Astrocyte of the cerebellum (primary cell): ENCODE data around the gene SYT7.

Experiments
- DNase-seq: peaks from one replicate; pipeline ENCODE4 v3.0.0-alpha.2; 2011; ENCODE audit warnings: low read depth
- H3K4me3 ChIP-seq: 2 replicates; pipeline ENCODE4 v1.5.1; 2011; ENCODE audit warnings: mild to moderate bottlenecking, low read depth, low read length, moderate library complexity
- CTCF ChIP-seq: IDR thresholded peaks from 2 replicates; pipeline ENCODE4 v1.5.1; 2012; ENCODE audit warnings: low read length, low read depth, moderate library complexity, mild to moderate bottlenecking; ENCODE audit errors: missing control alignments
- in situ Hi-C: cut with HindIII; loops from 2 replicates; pipeline ENCODE4 v1.10.0; 2017; ENCODE audit warnings: low sequenced_read_pairs

The SYT7 gene

GRCh38 chr11:61507962-61508861 is 72.7 kb downstream of the SYT7 start, which contains the start of gene LRRC10B:
Gene LRRC10B, plus strand, starts transcription at chr11:61508749. Its CDS starts 250 bp downstream, at chr11:61508999.
- no peak within 1 kb of the TSS for H3K4me3 ChIP-seq
- in situ Hi-C loops, result no loop called here
- DNase-seq, result no peak
- TF ChIP-seq CTCF, result no peak

GRCh38 chr11:61507012-61507768 is 73.7 kb downstream of the SYT7 start:
- TF ChIP-seq CTCF, result no peak
- no peak for DNase-seq
- in situ Hi-C loops, result no loop called here
- no peak overlapping the region for H3K4me3 ChIP-seq

DNA sequence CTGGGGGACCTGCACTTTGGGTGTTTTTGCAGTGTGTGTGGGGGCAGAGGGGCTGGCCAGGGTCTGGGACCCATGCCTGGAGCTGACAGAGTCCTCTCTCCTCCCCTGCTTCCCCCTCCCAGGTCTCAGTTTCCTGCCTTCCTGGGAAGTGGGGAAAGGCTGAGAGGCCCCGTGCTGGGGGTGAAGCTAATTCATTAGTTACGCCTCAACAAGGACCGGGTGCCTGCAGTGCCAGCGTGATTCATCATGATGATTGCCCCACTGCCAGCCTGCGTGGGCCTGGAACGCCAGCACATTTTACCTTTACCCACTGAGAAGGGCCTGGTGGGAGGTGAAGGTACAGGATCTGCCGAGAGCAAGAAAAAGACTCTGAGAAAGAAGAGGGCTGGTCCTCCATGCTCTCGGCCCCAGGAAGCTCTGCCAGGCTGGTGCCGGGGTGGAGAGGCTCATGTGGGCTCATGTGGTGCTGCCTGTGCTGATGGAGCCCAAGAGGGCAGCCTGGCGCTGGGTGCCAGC is 75.2 kb downstream of the SYT7 start:
- no peak for TF ChIP-seq CTCF
- H3K4me3 ChIP-seq, result no peak overlapping the region
- in situ Hi-C loops, result no loop called here
- DNase-seq, result no peak

DNA sequence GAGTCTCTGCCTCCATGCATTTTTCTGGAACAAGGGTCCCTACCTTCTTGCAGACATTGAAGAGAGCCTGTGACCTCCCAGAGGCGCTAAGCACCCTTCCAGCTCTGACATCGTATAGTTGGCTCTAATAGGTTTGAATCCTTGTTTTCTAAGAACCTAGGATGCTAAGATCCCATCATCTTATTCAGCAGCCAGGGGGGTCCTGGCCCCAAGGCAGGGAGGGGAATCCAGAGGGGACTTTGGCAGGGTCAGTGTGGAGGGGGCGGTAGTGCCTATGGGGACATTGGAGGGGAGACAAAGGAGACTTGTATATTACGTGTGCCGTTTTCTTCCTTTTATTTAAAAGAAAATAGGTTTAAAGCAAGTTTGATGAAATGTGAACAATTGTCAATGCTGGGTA is 75.8 kb downstream of the SYT7 start:
- no peak for DNase-seq
- in situ Hi-C loops, result no loop called here
- TF ChIP-seq CTCF, result no peak
- H3K4me3 ChIP-seq, result no peak overlapping the region

GRCh38 chr11:61503135-61503770 is 77.6 kb downstream of the SYT7 start:
- in situ Hi-C loops, result no loop called here

More at GRCh38 chr11:61503135-61503770, 77.6 kb downstream of the SYT7 start:
- no peak for DNase-seq
- no peak overlapping the region for H3K4me3 ChIP-seq
- no peak for TF ChIP-seq CTCF
